Measurements from ENCODE around the gene APOL4.
"Not testable (repeated sequence)": the region's sequence is repeated elsewhere in the genome, so short reads cannot be mapped to it uniquely, and the experiment has no call there.

APOL4 gene

GRCh38 chr22:36229649-36230048, 28.0 kb upstream of the APOL4 start:
- not testable (repeated sequence) for DNase-seq

GRCh38 chr22:36228944-36229343, 27.3 kb upstream of the APOL4 start:
- DNase-seq: no peak

GRCh38 chr22:36228369-36228768, 26.8 kb upstream of the APOL4 start:
- DNase-seq: not testable (repeated sequence)

DNA sequence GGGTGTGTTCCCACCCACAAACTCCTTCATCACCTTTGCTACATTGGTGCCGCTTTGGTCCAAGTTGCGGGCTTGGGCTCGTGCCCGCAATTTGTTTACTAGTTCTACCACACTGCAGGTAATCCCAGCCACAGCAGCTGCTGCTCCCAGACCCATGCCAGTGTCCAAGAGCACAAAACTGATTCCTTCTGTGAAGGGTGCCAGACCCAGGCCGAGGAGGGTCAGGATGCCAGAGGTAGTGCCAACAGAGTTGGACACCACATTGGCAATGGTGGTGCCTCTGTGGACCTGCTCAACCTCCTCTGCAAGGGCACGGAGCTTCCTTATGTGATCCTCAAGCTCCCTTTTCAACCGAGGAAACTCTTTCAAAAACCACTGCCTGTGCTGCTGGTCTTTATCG, 26.2 kb upstream of the APOL4 start:
- DNase-seq: no peak

DNA sequence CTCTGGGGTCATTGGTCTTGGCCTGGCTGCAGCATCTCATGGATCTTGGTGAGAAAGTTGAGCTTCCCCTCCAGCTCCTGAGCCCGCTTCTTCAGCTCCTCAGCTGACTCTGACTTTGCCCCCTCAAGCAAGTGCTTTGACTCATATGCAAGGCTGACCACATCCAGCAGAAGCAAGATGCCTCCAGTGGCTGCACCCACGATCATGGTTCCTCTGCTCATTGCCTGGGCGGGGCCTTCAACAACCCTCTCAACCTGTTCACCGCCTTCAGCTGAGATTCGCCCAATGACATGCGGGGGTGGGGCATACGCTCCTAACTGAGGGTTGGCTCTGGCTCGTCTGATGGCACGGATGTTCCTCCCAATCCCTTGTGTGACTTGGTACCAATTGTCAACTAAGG, 25.8 kb upstream of the APOL4 start:
- no peak for DNase-seq

DNA sequence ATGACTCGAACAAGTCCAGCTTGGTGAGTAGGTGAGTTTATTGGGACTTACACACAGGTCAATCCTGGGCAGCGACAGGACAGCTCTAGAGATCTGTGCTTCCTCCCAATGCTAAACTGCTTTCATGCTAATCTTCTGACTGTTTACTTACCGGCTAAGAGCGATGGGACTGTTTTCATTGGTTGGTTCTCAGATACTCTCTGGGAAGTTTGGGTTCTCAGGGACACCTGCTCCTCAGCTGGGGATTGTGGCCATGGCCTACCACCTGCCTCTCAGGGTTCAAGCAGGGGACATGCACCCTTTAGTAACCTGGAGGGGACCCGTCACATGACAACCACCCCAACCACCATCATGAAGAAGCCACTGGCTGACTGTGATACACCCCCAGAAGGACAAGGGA, 24.6 kb upstream of the APOL4 start:
- DNase-seq: no peak

DNA sequence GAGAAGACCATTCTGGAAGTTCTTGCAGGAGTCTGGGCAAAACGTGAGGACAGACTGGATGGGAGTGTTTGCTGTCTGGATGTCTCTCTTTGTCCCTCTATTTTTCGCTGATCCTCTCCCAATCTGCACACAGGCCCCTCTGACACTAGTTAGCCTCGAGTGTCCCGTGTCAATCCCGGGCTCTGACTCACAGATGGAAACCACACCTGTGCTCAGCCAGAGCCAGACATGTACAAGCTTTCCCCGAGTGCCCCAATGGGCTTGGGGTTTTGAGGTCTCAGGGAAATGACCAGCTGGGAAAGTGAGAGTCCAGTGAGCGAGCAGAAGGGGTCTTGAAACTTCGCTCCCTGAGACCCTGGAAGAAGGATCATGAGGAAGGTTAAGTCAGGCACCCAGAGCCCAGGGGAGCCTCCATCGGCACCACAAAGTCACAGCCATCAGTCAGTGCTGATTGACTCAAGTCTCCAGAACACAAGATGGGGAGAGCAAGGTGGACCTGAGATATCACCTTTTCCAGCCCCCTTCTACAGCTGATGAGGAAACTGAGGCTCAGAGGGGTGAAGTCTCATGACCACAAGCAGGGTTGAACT, 23.8 kb upstream of the APOL4 start:
- DNase-seq: no peak

GRCh38 chr22:36224245-36224644, 22.6 kb upstream of the APOL4 start:
- DNase-seq: no peak

GRCh38 chr22:36223504-36223903, 21.9 kb upstream of the APOL4 start:
- DNase-seq: no peak

- DNase-seq: no peak
Observed at GRCh38 chr22:36222887-36223450, 21.4 kb upstream of the APOL4 start.

- DNase-seq: peak; percentile 21
Observed at GRCh38 chr22:36221799-36222751, 20.5 kb upstream of the APOL4 start.

- DNase-seq: peak; percentile 70
Observed at GRCh38 chr22:36220451-36220921, 18.9 kb upstream of the APOL4 start.

DNA sequence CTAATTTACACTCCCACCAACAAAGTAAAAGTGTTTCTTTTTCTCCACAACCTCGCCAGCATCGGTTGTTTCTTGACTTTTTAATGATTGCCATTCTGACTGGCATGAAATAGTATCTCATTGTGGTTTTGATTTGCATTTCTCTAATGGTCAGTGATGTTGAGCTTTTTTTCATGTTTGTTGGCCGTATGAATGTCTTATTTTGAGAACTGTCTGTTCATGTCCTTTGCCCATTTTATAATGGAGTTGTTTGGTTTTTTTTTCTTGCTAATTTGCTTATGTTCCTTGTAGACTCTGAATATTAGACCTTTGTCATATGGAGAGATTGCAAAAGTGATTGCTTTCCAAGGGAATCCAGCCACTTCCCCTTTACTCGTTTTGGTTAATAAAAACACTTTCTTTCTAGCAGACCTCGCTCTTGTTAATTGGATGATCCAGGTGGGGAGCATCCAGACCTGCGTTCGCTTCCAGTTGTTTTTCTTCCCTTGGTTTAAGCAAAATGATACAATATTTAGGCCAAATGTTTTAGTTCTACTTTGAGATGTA, 17.1 kb upstream of the APOL4 start:
- DNase-seq: no peak

GRCh38 chr22:36215981-36216380, 14.4 kb upstream of the APOL4 start:
- DNase-seq: no peak

GRCh38 chr22:36213586-36213985, 12.0 kb upstream of the APOL4 start:
- no peak for DNase-seq

DNA sequence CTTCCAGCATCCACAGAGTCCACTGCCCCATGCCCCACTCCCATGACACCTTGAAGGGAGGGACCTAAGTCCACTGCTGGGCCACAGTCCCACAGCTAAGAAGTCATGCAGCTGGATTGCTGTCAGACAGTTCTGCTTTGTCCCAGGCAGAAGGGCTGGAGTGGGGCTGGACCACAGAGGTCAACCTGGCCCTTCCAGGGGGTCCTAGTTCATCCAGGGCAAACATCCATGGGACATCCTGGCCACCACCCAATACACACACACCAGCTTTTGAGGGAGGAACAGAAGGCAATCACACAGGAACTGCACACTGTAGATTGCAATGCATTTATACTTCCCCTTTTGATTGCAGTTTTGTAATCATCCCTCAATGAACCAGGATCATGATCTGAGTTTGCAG, 11.3 kb upstream of the APOL4 start:
- no peak for DNase-seq

DNA sequence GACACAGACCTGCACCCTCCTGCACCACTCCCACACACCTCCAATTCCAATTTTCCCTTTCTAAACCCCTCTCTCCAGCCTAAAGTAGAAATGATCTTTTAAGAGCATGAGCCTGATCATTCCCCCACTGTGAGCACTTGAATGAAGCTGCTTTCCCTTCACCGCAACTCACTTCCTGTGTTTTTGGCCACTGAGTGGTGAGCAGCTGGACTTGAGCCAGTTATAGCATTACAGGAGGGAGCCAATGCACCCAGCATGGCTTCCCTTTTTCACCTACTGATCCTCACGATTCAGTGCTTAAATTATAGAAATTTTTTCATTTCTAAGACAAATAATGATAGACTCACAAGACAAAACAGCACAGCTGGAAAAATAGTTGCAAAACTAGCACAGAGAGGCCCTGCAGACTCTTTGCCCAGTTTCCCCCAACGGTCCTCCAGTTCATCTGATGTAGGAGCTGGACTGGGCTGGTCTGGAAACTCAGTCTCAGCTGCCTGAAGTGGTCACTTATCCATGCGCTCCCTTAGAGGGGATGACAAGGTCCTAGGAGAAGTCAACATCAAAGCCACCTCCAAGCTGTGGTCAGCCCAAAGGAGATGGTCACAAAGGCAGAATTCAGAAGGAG, 9.7 kb upstream of the APOL4 start:
- DNase-seq: no peak

GRCh38 chr22:36210224-36210623, 8.6 kb upstream of the APOL4 start:
- no peak for DNase-seq

- not testable (repeated sequence) for DNase-seq
Observed at GRCh38 chr22:36209488-36209908, 7.9 kb upstream of the APOL4 start.

- no peak for DNase-seq
Observed at GRCh38 chr22:36208914-36209313, 7.3 kb upstream of the APOL4 start.

- no peak for DNase-seq
Observed at GRCh38 chr22:36208162-36208765, 6.7 kb upstream of the APOL4 start.

DNA sequence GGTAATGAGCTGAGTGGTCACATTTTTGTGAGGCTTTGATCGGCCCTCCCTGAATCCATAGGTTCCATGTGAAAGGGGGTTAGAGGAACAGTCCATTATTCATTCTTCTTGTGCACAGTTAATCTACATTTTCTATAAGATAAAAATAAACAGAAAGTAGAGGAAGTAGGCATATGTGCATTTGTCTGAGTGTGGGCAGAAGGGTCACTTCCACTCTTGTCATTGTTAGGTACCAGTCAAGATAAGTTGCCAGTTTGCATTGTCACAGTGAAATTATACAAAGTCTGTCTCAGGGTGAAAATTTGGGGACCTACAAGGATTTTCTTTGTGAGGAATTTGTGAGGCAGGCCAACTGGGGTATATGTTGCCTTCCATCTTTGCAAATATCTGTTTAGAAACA, 4.6 kb upstream of the APOL4 start:
- DNase-seq: no peak

- DNase-seq: not testable (repeated sequence)
Observed at GRCh38 chr22:36205573-36205972, 4.0 kb upstream of the APOL4 start.

Measured in NCI-H748 treated with DMSO at 0.1 percent for 48 hours (cell line).